ENCODE results near the gene LTBP3. TPM values are rescaled to one million over a fixed set of nuclear protein-coding genes. Genes with fewer than 3 reads are reported as not detected.
A peak's percentile ranks its signal among the peaks of the same experiment; 100 is the strongest.

The LTBP3 gene
- total and polyA plus RNA-seq, 9 of the 15 experiments (the other 6 are each of a cell fraction or from before 2014, with no cell fraction given): 0.06 to 20.5 (median 4.8) TPM

GRCh38 chr11:65572356-65573051 is 14.3 kb upstream of the LTBP3 start, which contains the start of gene FAM89B (continued):
- no peak for TF ChIP-seq TAF1 (IDR thresholded peaks at IDR 0.05; ENCODE audit: control insufficient read depth, extremely low read depth, insufficient read depth, low read length, severe bottlenecking)
- TF ChIP-seq POLR2G (IDR thresholded peaks at IDR 0.05; ENCODE audit: low read depth, low read length): peak; percentile 72
- no peak for TF ChIP-seq SREBF2 (CRISPR knock-in tag; IDR thresholded peaks at IDR 0.05)
- TF ChIP-seq RBFOX2 (IDR thresholded peaks at IDR 0.05; ENCODE audit: low read depth, low read length): peak; percentile 59
- no peak for TF ChIP-seq DIDO1 (tag; IDR thresholded peaks at IDR 0.05; ENCODE audit: low read depth)
- TF ChIP-seq E2F6 (IDR thresholded peaks at IDR 0.05; ENCODE audit: borderline replicate concordance in 1 of 2, extremely low read depth in 1 of 2, insufficient read depth in 1 of 2, insufficient read length in 1 of 2, low read depth in 1 of 2, low read length in 1 of 2, poor library complexity in 1 of 2, severe bottlenecking in 1 of 2): peak; percentile 39 to 63
- TF ChIP-seq NKRF (IDR thresholded peaks at IDR 0.05; ENCODE audit: borderline replicate concordance): peak; percentile 51; the same call in 1 of the 2 replicates
- TF ChIP-seq SMAD4 (CRISPR knock-in tag; conservative IDR thresholded peaks at IDR 0.05): peak; percentile 74
- 0 out of 2 replicates have a peak, but pooled peaks have one; percentile 81 for TF ChIP-seq ERF (CRISPR knock-in tag; IDR thresholded peaks at IDR 0.05)
- TF ChIP-seq KAT2B (IDR thresholded peaks at IDR 0.05; ENCODE audit: low read depth, low read length): no peak
- TF ChIP-seq ZBTB7A (IDR thresholded peaks at IDR 0.05; ENCODE audit: borderline replicate concordance, control insufficient read depth, low read depth, low read length): peak; percentile 71; the same call in 1 of the 2 replicates
- peak in 1 of 2 experiments; percentile 91; a peak in 2 of 4 replicates for TF ChIP-seq NONO (IDR thresholded peaks at IDR 0.05; ENCODE audit: low read depth in 2 of 2, low read length in 1 of 2)
- no peak for TF ChIP-seq BDP1 (IDR thresholded peaks at IDR 0.05; ENCODE audit: insufficient read depth, insufficient read length)
- peak; percentile 51 for TF ChIP-seq EGR1 (conservative IDR thresholded peaks at IDR 0.05)
- no peak for TF ChIP-seq ZBED1 (IDR thresholded peaks at IDR 0.05)
- TF ChIP-seq SNIP1 (IDR thresholded peaks at IDR 0.05; ENCODE audit: low read depth): peak; percentile 99
- peak; percentile 54 to 62; a peak in 3 of 4 replicates for TF ChIP-seq MAZ (CRISPR knock-in tag; conservative IDR thresholded peaks at IDR 0.05 in 1 of 2, IDR thresholded peaks at IDR 0.05 in 1 of 2)
- no peak for TF ChIP-seq ASH1L (IDR thresholded peaks at IDR 0.05; ENCODE audit: borderline replicate concordance, low read depth, partially characterized antibody)
- TF ChIP-seq SNAPC5 (CRISPR knock-in tag; IDR thresholded peaks at IDR 0.05): no peak
- no peak for TF ChIP-seq LEF1 (IDR thresholded peaks at IDR 0.05)
- no peak for TF ChIP-seq IFI16 (CRISPR knock-in tag; IDR thresholded peaks at IDR 0.05)
- TF ChIP-seq THAP12 (CRISPR knock-in tag; IDR thresholded peaks at IDR 0.05): 0 out of 2 replicates have a peak, but pooled peaks have one; percentile 17
